Glutamatergic neuron (in vitro differentiated cells): ENCODE measurements around the gene SERTAD2. TPM values are rescaled to one million over a fixed set of nuclear protein-coding genes. Genes with fewer than 3 reads are reported as not detected.

Source experiments
- DNase-seq: peaks from one replicate; pipeline ENCODE4 v3.0.0; 2022
- H3K27ac Mint-ChIP-seq: one replicate; pipeline ENCODE4 v1.8.0; 2020; ENCODE audit warnings: mild to moderate bottlenecking, mixed read lengths, inconsistent platforms; ENCODE audit not compliant: unreplicated experiment
- H3K27me3 Mint-ChIP-seq: one replicate; pipeline ENCODE4 v1.8.0; 2020; ENCODE audit warnings: mild to moderate bottlenecking, moderate library complexity, mixed read lengths, inconsistent platforms; ENCODE audit not compliant: unreplicated experiment
- H3K36me3 Mint-ChIP-seq: one replicate; pipeline ENCODE4 v1.8.0; 2020; ENCODE audit warnings: mild to moderate bottlenecking, mixed read lengths, inconsistent platforms; ENCODE audit not compliant: unreplicated experiment
- H3K4me1 Mint-ChIP-seq: one replicate; pipeline ENCODE4 v1.8.0; 2020; ENCODE audit warnings: mild to moderate bottlenecking, low read depth, mixed read lengths, inconsistent platforms; ENCODE audit not compliant: unreplicated experiment
- H3K4me3 Mint-ChIP-seq: one replicate; pipeline ENCODE4 v1.8.0; 2020; ENCODE audit warnings: mild to moderate bottlenecking, mixed read lengths, inconsistent platforms; ENCODE audit not compliant: unreplicated experiment
- H3K9me3 Mint-ChIP-seq: one replicate; pipeline ENCODE4 v1.8.0; 2020; ENCODE audit warnings: mild to moderate bottlenecking, moderate library complexity, mixed read lengths, inconsistent platforms; ENCODE audit not compliant: unreplicated experiment
- CTCF ChIP-seq: fragments of 200-600 bp; sonication (generic); IDR thresholded peaks from one replicate; pipeline ENCODE4 v1.5.0; 2021; ENCODE audit not compliant: partially characterized antibody, unreplicated experiment
- total RNA-seq: library from RNA; stranded (reverse); fragmentation: NEBNext Ultra II Directional; extraction: Animal tissue kit (Norgen Biotek cat#: 25700); gene quantifications from one replicate; pipeline ENCODE4 v1.2.1, GENCODE V29; 2021; ENCODE audit not compliant: unreplicated experiment

The SERTAD2 gene
- total RNA-seq, 1 donor from 2014 or later, result 15.7 TPM

- no peak overlapping the region for H3K4me3 Mint-ChIP-seq
- TF ChIP-seq CTCF, result no peak
- no peak overlapping the region for H3K27ac Mint-ChIP-seq
- no peaks in the 10 kb centered on the region for H3K9me3 Mint-ChIP-seq
- no peaks in the 10 kb centered on the region for H3K36me3 Mint-ChIP-seq
- H3K4me1 Mint-ChIP-seq, result no peaks in the 10 kb centered on the region
- DNase-seq, result no peak
- no peaks in the 10 kb centered on the region for H3K27me3 Mint-ChIP-seq
These were observed 71.8 kb downstream of the SERTAD2 start for GRCh38 chr2:64581777-64582539.

Other genes with a start within 250 kb of the SERTAD2 start
- gene LGALSL, start 199.8 kb downstream of the SERTAD2 start, total RNA-seq, result 2.8 TPM
- 13.3 TPM for gene AFTPH, start 129.6 kb downstream of the SERTAD2 start, total RNA-seq